HG03108 (cell line): Measurements from ENCODE around the gene PDE4D.

Experiments used
- ATAC-seq: cut with Tn5 transposase; IDR thresholded peaks from one replicate; pipeline ENCODE4 v1.9.1; 2021; ENCODE audit warnings: moderate library complexity; ENCODE audit not compliant: unreplicated experiment

PDE4D gene

GRCh38 chr5:59893429-59894227 lies at the start of gene PDE4D:
PDE4D (minus strand) TSS chr5:59893726.
- ATAC-seq = no peak

- no peak for ATAC-seq
Observed at GRCh38 chr5:59937633-59938032, 44.1 kb upstream of the PDE4D start.

- ATAC-seq = no peak
Observed at GRCh38 chr5:59923465-59923864, 29.9 kb upstream of the PDE4D start.

GRCh38 chr5:59922220-59922619 lies 28.7 kb upstream of the PDE4D start:
- no peak for ATAC-seq

GRCh38 chr5:59921816-59922215 lies 28.3 kb upstream of the PDE4D start:
- no peak for ATAC-seq

GRCh38 chr5:59919484-59919883 lies 26.0 kb upstream of the PDE4D start:
- ATAC-seq = no peak

GRCh38 chr5:59917121-59917520 lies 23.6 kb upstream of the PDE4D start:
- no peak for ATAC-seq

GRCh38 chr5:59905188-59905587 lies 11.7 kb upstream of the PDE4D start:
- ATAC-seq = no peak

- no peak for ATAC-seq
Observed at GRCh38 chr5:59897075-59897474, 3.5 kb upstream of the PDE4D start.

GRCh38 chr5:59891962-59892643 lies 1.4 kb downstream of the PDE4D start:
- no peak for ATAC-seq

GRCh38 chr5:59887274-59887673 lies 6.3 kb downstream of the PDE4D start:
- ATAC-seq = no peak

- no peak for ATAC-seq
Observed at GRCh38 chr5:59874675-59875074, 18.9 kb downstream of the PDE4D start.

- no peak for ATAC-seq
Observed at GRCh38 chr5:59873113-59873512, 20.4 kb downstream of the PDE4D start.

- ATAC-seq = no peak
Observed at GRCh38 chr5:59866661-59867060, 26.9 kb downstream of the PDE4D start.

- ATAC-seq = no peak
Observed at GRCh38 chr5:59864718-59865117, 28.8 kb downstream of the PDE4D start.

GRCh38 chr5:59863777-59864176 lies 29.7 kb downstream of the PDE4D start:
- no peak for ATAC-seq

GRCh38 chr5:59856358-59856757 lies 37.2 kb downstream of the PDE4D start:
- ATAC-seq = no peak

GRCh38 chr5:59850766-59851165 lies 42.8 kb downstream of the PDE4D start:
- no peak for ATAC-seq

GRCh38 chr5:59847586-59847985 lies 45.9 kb downstream of the PDE4D start:
- no peak for ATAC-seq

- no peak for ATAC-seq
Observed at GRCh38 chr5:59845730-59846129, 47.8 kb downstream of the PDE4D start.

GRCh38 chr5:59843511-59844213 lies 49.9 kb downstream of the PDE4D start:
- ATAC-seq = no peak

GRCh38 chr5:59842999-59843398 lies 50.5 kb downstream of the PDE4D start:
- no peak for ATAC-seq
